DND-41 (cell line): Measurements from ENCODE around the gene CYP2A6.
"Not testable (repeated sequence)": the region's sequence is repeated elsewhere in the genome, so short reads cannot be mapped to it uniquely, and the experiment has no call there.

Source experiments
- ATAC-seq: fragments of 200-7000 bp; cut with Tn5 transposase; 3 replicates; pipeline ENCODE4 v1.9.1; 2021; ENCODE audit warnings: low read depth; ENCODE audit not compliant: insufficient read depth
- DNase-seq: peaks from one replicate; pipeline ENCODE4 v3.0.0-alpha.2; 2020
- H2AFZ ChIP-seq: 2 replicates; pipeline ENCODE4 v1.6.0; 2012; ENCODE audit warnings: low read depth, low read length
- H3K27ac ChIP-seq: 2 replicates; pipeline ENCODE4 v1.5.1; 2012; ENCODE audit warnings: low read length, inconsistent platforms
- H3K27me3 ChIP-seq: fragments of 200-600 bp; sonication (generic); 2 replicates; pipeline ENCODE4 v1.6.0; 2012; ENCODE audit warnings: low read length, mild to moderate bottlenecking, inconsistent platforms; ENCODE audit not compliant: insufficient read depth, poor library complexity
- H3K36me3 ChIP-seq: 2 replicates; pipeline ENCODE4 v1.5.1; 2012; ENCODE audit warnings: low read length, inconsistent platforms; ENCODE audit not compliant: insufficient read depth
- H3K4me1 ChIP-seq: 2 replicates; pipeline ENCODE4 v1.5.1; 2012; ENCODE audit warnings: mild to moderate bottlenecking, low read length; ENCODE audit not compliant: insufficient read depth
- H3K4me2 ChIP-seq: 2 replicates; pipeline ENCODE4 v1.6.0; 2012; ENCODE audit warnings: mild to moderate bottlenecking, moderate library complexity, low read length, inconsistent platforms; ENCODE audit not compliant: insufficient read depth
- H3K4me3 ChIP-seq, 2 experiments: fragments of 200-600 bp in 1 of 2; shearing (Covaris generic) in 1 of 2; 2 replicates each; pipeline ENCODE4 v1.5.1; 2012 to 2016; ENCODE audit warnings: inconsistent platforms in 2 of 2, low read length in 2 of 2, mild to moderate bottlenecking in 2 of 2, low read depth in 1 of 2, moderate library complexity in 1 of 2
- H3K79me2 ChIP-seq: 2 replicates; pipeline ENCODE4 v1.6.0; 2012; ENCODE audit warnings: low read length, inconsistent platforms; ENCODE audit not compliant: insufficient read depth
- H3K9ac ChIP-seq: 2 replicates; pipeline ENCODE4 v1.6.0; 2012; ENCODE audit warnings: low read depth, mild to moderate bottlenecking, inconsistent platforms, low read length, moderate library complexity
- H3K9me3 ChIP-seq: 2 replicates; pipeline ENCODE4 v1.5.1; 2012; ENCODE audit warnings: low read length, moderate library complexity, mild to moderate bottlenecking, inconsistent platforms; ENCODE audit not compliant: insufficient read depth, severe bottlenecking
- H4K20me1 ChIP-seq: 2 replicates; pipeline ENCODE4 v1.6.0; 2012; ENCODE audit warnings: low read length; ENCODE audit not compliant: insufficient read depth
- CTCF ChIP-seq: IDR thresholded peaks from 2 replicates; pipeline ENCODE4 v1.5.1; 2012; ENCODE audit warnings: borderline replicate concordance, low read length, moderate library complexity, mild to moderate bottlenecking; ENCODE audit not compliant: poor library complexity, severe bottlenecking; ENCODE audit errors: extremely low read depth
- EZH2 ChIP-seq: IDR thresholded peaks from 3 replicates; pipeline ENCODE4 v1.6.1; 2012; ENCODE audit warnings: borderline replicate concordance, low read depth, mild to moderate bottlenecking, moderate library complexity, low read length, inconsistent platforms; ENCODE audit not compliant: severe bottlenecking

Gene CYP2A6

GRCh38 chr19:40889366-40889765 lies 39.1 kb upstream of the CYP2A6 start:
- Histone ChIP-seq H3K4me2 (no peak overlapping the region), H3K9me3 (no peaks in the 10 kb centered on the region), H4K20me1 (no peaks in the 10 kb centered on the region), H3K27me3 (peaks cover 11% of the 10 kb centered on the region), H3K36me3 (no peaks in the 10 kb centered on the region), H3K27ac (no peak overlapping the region), H3K4me1 (no peaks in the 10 kb centered on the region), H3K4me3 (no peak overlapping the region), H3K9ac (no peak overlapping the region), H2AFZ (no peak overlapping the region), H3K79me2 (no peaks in the 10 kb centered on the region)
- no peak for DNase-seq
- ATAC-seq, result no peak
- no peak for TF ChIP-seq CTCF
- no peak for TF ChIP-seq EZH2

- Histone ChIP-seq H3K9me3 (no peaks in the 10 kb centered on the region), H3K9ac (no peak overlapping the region), H3K4me3 (no peak overlapping the region), H4K20me1 (no peaks in the 10 kb centered on the region), H3K27me3 (peaks cover 11% of the 10 kb centered on the region), H2AFZ (no peak overlapping the region), H3K36me3 (no peaks in the 10 kb centered on the region), H3K79me2 (no peaks in the 10 kb centered on the region), H3K4me2 (no peak overlapping the region), H3K4me1 (no peaks in the 10 kb centered on the region), H3K27ac (no peak overlapping the region)
- no peak for ATAC-seq
- no peak for TF ChIP-seq EZH2
- no peak for TF ChIP-seq CTCF
- DNase-seq, result no peak
These were observed 37.9 kb upstream of the CYP2A6 start for GRCh38 chr19:40888191-40888590.

GRCh38 chr19:40884187-40884931 lies 34.1 kb upstream of the CYP2A6 start:
- not testable (repeated sequence) for H3K4me1 ChIP-seq, H3K4me2 ChIP-seq, H4K20me1 ChIP-seq, ATAC-seq, H2AFZ ChIP-seq, H3K4me3 ChIP-seq, H3K27me3 ChIP-seq, H3K27ac ChIP-seq, H3K9ac ChIP-seq, H3K79me2 ChIP-seq, H3K36me3 ChIP-seq, DNase-seq, H3K9me3 ChIP-seq

GRCh38 chr19:40882062-40882461 lies 31.8 kb upstream of the CYP2A6 start, which contains the start of gene CYP2A7:
Gene CYP2A7 (minus strand): TSS chr19:40882231. CDS start chr19:40882210, 21 bp downstream.
- not testable (repeated sequence) for H4K20me1 ChIP-seq, H3K4me1 ChIP-seq, DNase-seq, H2AFZ ChIP-seq, H3K4me2 ChIP-seq, H3K79me2 ChIP-seq, H3K36me3 ChIP-seq, H3K9ac ChIP-seq, H3K9me3 ChIP-seq, H3K4me3 ChIP-seq, H3K27me3 ChIP-seq, H3K27ac ChIP-seq, ATAC-seq

- H2AFZ ChIP-seq, H3K9me3 ChIP-seq, H4K20me1 ChIP-seq, H3K4me1 ChIP-seq, H3K36me3 ChIP-seq, ATAC-seq, H3K4me3 ChIP-seq, H3K4me2 ChIP-seq, DNase-seq, H3K27me3 ChIP-seq, H3K79me2 ChIP-seq, H3K9ac ChIP-seq, H3K27ac ChIP-seq: not testable (repeated sequence)
These were observed 29.1 kb upstream of the CYP2A6 start for GRCh38 chr19:40879349-40879748.

- not testable (repeated sequence) for H2AFZ ChIP-seq, H4K20me1 ChIP-seq, H3K4me3 ChIP-seq, H3K36me3 ChIP-seq, H3K27ac ChIP-seq, H3K79me2 ChIP-seq, H3K9ac ChIP-seq, H3K4me1 ChIP-seq, H3K4me2 ChIP-seq, H3K9me3 ChIP-seq, ATAC-seq, H3K27me3 ChIP-seq
- peak; percentile 46 for DNase-seq
These were observed 25.3 kb upstream of the CYP2A6 start for GRCh38 chr19:40875526-40875951.
